Pons (tissue), 1 donor: ENCODE measurements around the gene SLC39A11.

ENCODE experiments used
- DNase-seq: peaks from one replicate; pipeline ENCODE4 v3.0.0-alpha.2; 2016; ENCODE audit warnings: low spot score

SLC39A11 gene

DNA sequence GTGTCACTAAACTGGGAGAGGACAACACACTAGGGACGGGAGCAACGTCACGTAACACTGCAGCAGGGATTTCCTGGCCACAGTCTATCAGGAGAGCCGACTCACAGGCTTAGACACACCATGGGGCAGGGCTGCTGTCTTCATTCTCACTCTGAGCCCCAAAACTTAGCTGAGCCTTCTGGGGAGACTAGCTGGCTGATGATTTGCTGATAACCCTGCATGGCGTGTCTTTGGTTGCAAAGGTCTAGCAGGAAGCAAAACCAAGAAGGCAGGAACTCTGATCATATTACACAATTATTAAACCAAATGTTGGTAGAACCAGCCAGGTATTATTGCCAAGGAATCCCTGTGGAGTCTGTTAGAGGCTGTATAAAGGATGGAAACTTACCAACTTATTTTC is 345.0 kb downstream of the SLC39A11 start:
- no peak for DNase-seq

DNA sequence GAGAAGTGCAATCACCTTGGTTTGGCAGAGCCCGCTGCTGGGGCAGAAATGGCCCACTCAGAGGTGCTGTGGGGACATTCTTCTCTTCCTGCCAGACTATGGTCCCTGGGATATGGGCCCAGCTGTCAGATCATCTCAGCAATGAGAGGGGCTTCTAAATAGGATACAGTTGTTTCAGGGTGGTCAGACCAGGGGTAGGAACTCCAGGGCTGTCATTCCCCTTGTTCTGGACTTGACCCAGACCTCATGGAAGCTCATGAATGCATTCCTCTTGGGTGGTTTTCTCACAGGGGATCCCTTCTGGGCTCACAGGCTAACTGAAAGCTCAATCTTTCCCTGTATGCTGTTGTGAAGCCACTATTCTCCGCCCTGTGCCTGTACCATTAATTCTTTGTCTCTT is 347.2 kb downstream of the SLC39A11 start:
- no peak for DNase-seq

DNA sequence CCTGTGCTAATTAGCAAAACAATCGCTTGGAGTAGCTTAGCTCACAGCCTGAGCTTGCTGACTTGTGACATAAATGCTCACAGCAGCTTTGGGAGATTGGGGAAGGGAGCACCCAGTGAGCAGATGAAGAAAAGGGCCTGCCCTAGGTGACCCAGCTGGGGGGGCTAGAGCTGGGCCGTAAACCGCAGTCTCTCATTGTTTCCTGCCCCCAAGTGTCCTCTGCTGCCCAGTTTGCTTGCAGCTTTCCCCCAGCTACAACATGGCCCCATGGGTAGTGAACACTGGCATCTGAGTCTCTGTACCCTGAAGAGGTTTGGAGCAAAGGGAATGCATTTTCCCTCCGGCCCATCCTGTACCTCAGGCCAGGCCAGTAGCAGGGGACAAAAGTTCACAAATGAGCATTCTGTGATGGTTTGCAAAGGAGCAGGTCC is 349.4 kb downstream of the SLC39A11 start:
- DNase-seq = no peak

DNA sequence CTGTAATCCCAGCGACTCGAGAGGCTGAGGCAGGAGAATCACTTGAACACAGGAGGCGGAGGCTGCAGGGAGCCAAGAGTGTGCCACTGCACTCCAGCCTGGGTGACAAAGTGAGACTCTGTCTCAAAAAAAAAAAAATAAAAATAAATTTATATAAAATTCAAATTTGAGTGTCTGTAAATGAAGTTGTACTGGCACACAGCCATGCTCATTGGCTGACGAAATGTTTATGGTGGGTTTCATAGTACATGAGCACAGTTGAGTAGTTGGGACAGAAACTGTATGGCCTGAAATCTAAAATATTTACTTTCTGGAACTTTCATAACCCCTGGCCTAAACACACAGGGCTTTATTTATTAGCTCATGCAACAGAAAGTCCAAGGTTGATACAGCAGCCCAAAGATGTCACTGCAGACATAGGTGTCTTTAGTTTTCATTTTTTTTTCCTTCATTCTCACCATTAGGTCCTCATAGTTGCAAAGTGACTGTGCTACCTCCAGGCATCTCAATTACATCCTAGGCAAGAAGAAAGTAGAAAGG is 355.3 kb downstream of the SLC39A11 start:
- DNase-seq = no peak

DNA sequence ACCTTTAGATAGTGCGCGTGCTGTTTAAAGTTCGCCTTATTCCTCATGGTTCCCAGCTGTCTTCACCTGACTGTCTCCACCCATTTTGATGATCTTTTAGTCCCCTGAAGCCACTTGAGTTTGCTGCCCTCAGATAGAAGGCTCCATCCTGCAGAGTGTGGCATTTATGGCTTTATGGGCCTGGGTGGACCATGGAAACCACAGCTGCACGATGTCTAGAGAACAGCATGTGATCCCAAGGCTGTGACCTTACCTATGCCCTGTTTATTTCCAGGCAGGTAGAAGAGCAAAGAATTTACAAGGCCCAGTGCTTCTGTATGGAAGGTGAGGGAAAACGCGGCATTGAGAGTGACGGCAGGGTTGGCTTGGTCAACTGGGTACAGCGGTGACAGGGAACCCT is 356.9 kb downstream of the SLC39A11 start:
- no peak for DNase-seq

DNA sequence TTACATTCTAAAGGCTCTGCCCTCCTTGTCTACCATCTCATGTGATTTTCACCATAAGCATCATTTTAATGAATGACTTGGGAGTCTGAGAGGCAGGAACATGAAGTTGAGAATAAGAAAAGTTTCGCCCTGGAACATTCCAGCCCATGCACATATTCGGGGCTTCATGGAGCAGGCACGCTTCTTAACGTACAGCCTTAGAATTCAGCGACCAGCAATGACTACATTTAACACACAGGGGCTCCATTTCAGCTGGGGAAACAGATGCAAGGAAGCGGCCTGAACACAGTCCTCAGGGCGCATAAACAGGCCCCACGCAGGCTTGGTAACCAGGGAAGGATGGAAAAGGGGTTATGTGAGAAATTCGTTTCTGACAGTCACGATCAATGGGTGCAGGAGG is 357.4 kb downstream of the SLC39A11 start:
- DNase-seq = no peak

DNA sequence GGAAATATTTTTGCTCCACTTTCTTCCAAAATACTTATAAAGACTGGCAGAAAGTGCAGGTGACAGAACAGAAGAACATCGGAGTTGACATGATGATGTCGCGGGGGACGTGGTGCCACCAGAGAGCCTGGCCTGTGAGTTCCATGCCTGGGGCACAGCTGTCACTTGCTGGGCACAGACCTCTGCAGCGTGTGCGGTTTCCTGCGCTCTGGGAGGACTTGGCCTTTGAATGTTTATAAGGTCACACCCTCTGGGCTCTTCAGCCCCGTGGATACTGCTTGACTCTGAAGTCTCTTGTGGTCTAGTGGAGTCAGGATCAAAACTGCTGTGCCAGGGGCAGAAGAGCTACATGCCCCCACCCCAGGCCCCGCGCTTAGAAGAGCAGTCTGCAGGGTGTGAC is 357.9 kb downstream of the SLC39A11 start:
- no peak for DNase-seq

DNA sequence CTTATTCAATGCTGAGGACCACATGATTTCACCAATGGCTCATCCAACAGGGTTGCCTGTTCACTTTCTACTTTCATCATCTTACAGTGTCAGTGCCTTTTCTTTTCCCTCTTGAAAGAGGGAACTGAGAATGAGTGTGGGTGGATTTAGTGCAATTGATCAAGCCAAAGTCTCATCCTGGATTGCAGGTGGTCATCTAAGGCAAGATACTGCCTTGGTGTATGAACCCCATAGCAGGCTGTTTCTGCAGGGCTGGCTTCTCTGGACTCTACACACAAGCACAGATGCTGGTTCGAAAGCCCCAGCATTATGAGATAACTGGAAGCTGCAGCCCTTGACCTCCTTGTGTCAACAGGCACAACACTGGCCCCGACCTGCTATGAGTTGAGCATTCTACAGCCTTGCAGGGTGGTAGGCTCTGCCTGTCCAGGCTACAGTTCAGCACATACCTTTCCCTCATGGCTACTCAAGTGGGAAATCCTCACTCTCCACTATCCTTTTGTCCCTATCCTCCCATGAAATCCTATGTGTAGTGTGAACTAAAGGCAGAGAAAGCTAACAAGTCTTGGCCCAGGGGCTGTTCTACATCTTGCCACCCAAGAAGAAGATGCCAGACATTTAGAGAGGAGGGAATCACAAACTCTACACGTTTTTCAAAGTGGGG is 358.7 kb downstream of the SLC39A11 start:
- no peak for DNase-seq

DNA sequence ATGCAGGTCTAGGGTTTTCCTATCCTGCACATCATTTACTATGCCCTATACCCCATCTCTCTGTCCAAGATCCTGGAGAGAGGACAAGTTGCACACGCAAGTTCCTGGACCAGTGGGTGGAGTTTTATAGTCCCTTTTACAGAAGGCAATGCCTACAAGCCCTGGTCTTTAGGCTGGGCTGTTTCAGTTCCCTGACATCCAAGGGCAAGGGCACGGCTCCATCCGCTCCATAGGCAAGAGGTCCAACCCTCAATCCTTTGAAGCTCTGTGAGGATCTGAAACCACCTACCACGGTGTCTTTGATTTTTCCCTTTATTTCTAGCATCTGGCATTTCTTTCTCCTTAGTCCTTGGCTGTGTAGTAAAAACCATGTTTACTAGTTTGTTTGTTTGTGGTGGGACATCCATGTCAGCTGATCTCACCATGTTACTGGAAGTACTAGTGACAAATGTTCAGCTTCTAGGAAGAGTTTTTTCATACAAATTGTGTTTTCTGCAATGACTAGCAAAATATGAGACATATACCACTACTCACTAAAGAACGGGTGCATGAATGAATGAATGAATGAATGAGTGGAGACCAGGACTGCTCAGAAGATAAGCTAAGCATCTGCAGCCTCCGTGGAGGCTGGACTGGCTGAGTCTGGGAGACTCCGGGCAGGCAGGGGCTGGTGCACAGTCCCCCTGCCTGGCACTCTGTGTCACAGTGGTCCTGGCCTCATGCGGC is 359.4 kb downstream of the SLC39A11 start:
- no peak for DNase-seq

DNA sequence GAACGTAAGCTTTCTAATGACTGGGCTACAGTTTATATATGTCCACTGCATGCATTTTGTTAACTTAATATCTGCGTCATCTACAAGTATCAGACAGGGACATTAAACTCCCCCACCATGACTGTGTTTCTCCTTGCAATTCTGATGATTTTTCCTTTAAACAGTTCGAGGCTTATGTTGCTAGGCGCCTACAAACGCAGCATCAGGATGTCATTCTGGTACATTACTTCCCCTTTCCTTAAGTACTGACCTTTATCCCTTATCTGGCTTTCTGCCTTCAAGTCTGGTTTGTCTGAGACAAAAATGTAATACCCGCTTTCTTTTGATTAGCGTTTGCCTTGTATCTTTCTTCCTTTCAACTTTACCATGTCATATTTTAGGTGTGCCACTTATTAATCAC is 362.4 kb downstream of the SLC39A11 start:
- no peak for DNase-seq

DNA sequence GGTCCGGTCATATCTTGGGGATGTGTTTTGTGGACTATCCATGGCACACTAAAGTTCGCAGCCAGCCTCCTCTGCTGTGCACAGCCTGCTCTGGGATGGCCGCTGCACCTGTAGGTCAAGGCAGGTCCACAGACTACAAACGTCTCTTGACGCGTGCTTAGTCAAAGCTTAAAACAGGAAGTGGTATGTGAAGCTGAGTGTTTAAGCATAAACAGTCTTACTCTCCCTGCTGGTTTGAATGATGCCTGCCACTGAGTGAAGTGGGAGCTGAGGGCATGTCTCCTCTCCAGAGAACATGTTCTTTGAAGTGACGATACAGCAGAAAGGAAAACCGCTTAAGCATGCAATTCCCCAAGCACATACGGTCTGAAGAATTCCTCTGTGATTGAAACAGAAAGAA is 365.6 kb downstream of the SLC39A11 start:
- DNase-seq = no peak

DNA sequence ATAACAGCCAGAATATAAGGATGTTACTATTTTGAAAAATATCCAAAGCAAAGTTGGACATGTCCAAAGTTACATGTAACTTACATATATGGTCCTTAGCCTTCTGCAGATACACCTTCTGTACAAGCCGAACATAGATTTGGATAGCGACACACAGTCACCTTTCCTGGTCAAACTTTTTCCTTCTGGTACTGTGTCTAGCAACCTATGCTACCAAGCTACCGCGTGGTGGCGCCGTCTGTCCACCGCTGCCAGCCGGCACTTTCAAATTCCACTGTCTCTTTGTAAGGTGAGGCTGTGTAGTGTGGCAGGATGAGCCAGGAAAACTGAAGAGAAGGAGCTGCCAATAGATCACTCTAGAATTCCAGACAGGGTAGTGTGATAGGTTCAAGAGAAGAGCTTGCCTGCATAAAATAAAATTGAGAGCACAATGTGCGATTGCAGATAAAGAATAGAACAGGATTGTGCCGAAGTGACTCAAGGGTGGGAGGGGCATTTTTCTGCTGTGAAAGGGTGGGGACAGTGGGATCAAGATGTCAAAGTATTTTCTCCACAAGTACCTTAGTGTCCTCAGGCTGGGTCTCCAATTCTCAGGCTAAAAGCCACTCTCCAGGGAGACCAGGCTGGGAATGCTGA is 366.9 kb downstream of the SLC39A11 start:
- DNase-seq = peak; percentile 48

DNA sequence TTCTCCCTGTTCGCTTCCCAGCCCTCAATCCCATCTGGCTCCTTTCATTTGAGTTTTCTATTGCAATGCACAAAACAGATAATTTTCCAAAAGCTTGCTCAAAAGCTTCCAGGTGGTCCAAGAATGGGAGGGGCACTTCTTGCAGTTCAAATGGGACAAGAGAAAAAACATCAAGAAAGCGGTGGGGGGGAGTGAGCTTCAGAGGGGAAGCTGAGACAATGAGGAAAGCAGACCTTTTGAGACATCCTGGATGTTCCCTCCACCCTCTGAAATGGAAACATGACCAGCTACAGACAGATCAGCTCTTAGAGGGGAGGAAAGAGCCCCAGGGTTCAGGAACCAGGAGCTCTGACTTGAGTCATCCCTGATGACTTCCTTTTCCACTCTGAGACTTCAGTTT is 368.2 kb downstream of the SLC39A11 start:
- no peak for DNase-seq

DNA sequence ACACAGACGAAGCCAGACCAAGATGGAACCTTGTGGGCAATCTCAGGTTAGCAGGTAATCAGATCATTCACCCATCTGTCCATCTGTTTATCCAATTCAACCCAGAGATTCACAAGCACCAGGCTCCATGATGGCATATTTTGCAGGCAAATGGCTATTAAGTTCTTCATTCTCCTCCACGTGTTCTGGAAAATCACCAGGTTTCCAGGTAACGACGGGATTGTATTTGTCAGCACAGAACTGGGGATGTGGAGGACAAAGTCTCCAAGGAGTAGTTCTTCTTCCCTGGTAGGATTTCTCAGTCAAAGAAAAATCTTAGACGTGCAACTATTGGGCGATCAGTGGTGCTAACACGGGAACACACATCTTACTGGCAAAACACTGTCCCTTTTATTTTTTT is 368.8 kb downstream of the SLC39A11 start:
- DNase-seq = no peak

DNA sequence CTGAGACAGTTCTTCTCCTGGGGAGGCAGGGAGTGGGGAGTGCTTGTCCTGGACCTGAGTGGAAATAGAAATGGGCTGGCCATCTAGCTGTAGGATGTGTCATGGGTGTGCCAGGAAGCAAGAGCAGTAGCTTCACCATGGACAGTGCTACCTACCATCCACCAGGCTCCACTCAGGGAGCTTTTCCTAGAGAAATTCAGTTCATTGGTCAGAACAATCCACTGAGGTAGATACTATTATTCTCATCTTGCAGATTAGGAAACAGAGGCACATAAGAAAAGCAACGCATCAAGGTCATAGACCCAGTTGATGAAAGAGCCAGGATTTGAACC is 372.0 kb downstream of the SLC39A11 start:
- DNase-seq = no peak

DNA sequence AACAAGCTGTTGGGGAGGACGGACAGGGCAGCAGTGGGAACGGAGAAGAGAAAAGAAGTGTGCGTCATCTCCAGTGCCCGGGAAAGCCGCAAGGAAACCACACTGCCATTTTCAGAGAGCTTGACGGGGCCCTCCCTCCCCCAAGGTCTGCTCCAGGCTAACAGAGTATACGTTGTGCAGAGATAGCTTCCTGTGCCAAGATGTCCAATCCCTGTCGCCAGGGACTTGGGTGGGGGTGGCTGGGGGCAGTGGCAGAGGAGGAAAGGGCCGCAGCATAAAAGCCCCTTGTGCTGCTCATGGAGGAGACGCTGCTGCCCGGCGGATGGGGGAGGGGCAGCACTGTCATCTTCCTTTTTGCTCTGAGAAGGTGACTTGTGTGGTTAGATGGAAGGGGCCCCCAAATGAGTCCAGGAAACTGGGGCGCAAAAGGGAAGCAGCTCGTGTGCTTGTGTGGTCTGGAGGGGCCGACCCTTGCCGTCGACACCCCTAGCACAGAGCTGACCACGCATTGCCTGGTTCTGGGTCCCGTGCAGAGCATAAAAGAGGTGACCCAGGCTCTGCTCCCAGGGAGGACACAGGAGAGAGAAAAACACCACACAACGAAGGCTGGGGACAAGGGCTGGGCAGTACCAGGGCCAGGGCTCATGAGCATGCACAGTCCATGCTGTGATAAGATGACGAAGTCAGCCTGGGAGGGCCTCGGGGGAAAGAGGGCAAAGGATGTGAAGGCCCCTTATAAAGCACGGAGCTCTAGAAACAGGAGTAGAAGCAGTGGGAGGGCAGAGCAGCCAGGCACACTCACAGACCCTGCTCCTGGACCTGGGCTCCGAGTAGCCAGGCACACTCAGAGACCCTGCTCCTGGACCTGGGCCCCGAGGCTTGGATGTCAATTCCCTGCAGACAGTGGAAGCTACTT is 372.7 kb downstream of the SLC39A11 start:
- no peak for DNase-seq

DNA sequence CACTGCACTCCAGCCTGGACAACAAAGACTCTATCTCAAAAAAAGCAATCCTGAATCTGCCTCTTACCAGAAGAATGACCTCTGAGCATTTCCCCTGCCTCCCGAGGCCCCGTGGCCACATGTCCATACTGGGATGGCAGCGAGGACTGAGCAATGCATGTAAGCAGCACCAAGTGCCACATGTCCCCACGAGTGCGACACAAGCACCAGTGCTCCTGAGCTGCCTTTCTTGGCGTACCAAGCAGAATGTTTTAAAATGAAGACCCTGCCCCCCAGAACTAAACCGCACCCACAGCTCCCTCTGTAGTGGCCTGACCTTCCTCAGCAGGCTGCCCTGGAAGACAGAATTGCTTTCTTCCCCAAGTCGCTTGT is 373.3 kb downstream of the SLC39A11 start:
- DNase-seq = no peak

DNA sequence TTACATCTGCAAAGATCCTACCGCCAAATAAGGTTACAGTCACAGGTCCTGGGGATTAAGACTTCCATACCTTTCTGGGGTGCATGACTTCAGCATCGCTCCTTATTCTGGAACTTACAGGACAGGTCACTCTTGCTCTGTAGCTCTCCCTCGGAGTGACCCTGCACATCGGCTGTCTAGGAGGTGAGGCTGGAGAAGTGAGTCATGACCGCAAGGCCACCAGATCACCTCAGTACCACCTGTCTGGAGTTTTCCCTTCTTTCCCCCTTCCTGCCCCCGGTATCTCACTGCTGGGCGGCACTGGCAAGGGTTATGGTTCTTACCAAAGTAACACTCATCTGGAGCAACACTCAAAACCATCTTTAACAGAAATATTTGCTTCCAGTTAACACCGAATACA is 374.8 kb downstream of the SLC39A11 start:
- no peak for DNase-seq

DNA sequence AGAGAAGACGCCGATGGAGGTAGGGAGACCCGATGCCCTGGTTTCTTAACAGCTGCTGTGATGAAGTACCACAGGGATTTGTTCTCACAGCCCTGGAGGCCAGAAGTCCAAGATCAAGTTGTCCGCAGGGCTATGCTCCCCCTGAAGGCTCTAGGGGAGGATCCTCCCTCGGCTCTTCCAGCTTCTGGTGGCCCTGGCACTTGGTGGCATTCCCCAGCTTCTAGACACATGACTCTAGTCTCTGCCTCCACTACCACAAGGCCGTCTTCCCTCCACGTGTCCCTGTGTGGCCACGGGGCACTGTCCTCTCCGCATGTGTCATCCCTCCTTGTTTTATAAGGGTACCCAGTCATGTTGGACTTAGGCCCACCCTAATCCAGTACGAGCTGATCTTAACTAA is 375.2 kb downstream of the SLC39A11 start:
- DNase-seq = no peak

DNA sequence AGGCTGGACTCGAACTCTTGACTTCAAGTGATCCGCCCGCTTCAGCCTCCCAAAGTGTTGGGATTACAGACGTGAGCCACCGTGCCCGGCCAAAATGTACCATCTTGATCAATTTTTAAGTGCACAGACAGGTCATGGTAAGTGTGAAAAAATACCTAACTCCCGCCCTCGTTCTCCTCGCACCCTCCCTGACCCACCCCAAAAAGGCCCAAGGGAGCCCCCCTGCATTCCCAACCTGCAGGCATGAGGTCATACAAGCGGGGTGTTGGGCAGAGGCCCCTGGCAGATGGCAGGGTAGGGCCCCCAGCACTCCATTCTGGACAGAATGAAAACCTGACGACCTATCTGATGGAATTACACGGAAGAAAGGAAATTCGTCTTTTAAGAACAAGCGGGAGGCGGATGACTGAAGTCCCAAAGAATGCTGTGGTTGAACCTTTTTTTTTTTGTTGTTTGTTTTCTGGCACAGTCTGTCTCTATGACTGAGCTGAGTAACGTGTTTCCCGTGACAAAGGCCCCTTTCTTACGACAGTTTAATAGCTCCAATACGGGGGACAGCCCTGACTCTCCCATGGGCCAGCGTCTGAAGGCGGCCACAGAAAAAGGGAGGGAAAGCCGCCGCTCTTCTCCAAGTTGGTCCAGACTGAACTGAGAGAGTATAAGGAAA is 376.4 kb downstream of the SLC39A11 start:
- peak; percentile 64 for DNase-seq

DNA sequence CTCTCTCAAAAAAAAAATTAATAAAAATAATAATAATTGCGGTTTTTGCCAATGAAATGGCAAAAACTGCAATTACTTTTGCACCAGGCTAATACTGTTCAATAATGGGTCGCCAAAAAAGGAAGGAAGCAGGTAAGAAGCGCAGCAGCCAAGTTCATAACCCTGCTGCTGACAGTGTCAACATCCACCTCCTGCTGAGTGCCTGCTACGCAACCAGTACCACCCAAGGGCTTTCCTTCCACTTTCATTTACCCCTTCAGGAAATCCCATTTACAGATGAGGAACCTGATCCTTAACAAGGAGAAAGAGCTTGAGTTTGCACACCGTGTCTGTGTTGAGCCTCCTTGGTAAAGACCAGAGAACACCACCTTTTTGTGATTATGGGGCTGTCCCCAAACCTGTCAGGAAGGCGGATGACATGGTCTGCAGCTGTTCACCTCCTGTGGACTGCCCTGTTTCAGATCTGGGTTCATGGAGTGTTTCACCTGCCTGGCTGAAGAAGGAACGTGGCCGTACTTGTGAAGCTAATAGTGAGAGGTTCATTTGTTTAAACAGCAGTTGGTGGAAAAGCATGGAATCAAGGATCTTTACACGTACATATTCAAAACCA is 378.0 kb downstream of the SLC39A11 start:
- DNase-seq = no peak
